Right lung (tissue), 5 donors: ENCODE results near the gene SRRM2. TPM values are rescaled to one million over a fixed set of nuclear protein-coding genes. Genes with fewer than 3 reads are reported as not detected.

ENCODE experiments used
- DNase-seq, 2 donors: peaks; one replicate each; pipeline ENCODE4 v3.0.0-alpha.2; 2013
- polyA plus RNA-seq, 5 donors: library from polyadenylated mRNA; unstranded; fragments of 120-200 nt; gene quantifications; one replicate each; pipeline versions ENCODE4 v1.2.1 to v1.2.3, GENCODE V29; 2013; ENCODE audit warnings: inconsistent platforms in 1 of 5, low replicate concordance in 1 of 5; ENCODE audit not compliant: insufficient read length in 5 of 5, insufficient read depth in 1 of 5

SRRM2 gene
- polyA plus RNA-seq, 5 donors, result 524 to 630 (median 557) TPM

DNA sequence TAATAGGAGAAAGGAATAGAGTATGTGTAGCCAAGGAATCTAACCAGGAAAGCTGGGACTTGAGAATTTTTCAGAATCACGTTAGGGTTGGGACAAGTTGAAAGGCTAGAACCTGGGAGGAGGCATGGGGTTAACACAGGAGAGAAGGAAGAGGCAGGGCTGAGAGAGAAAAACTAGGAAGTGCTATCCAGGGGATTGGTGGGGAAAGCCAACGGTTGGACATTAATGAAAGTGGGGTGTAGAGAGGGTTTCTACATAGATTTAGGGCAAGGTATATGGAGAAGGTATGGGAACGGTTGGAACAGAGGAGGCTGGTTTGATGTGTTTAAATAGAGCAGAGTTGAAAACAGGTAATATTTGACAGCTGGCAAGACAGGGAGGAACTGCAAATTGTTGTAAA lies 2.7 kb downstream of the SRRM2 start:
- DNase-seq, result no peak

DNA sequence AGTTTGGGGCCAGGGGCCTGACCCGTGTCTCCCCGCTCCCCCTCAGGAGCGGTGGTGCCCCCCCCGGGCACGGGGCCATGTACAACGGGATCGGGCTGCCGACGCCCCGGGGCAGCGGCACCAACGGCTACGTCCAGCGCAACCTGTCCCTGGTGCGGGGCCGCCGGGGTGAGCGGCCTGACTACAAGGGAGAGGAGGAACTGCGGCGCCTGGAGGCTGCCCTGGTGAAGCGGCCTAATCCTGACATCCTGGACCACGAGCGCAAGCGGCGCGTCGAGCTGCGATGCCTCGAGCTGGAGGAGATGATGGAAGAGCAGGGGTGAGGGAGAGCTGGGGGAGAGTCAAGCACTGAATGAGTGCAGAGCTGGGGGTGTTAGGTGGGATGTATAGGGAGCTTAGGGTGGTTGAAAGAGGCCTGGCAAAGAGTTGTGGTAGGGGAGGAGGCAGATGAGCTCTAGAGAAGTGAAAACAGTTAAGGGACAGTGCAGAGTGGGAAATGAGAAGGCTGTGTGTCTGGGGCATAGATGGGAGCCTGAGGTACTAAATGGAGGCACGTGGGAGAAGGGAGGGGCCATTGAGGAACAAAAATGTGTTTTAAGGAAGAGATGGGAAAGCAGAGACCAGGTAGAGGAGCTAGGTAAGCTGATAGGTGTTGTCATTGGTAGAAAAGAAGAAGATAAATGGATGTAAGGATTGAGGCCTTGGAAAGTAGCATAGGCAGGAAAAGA lies 4.0 kb downstream of the SRRM2 start:
- no peak for DNase-seq

DNA sequence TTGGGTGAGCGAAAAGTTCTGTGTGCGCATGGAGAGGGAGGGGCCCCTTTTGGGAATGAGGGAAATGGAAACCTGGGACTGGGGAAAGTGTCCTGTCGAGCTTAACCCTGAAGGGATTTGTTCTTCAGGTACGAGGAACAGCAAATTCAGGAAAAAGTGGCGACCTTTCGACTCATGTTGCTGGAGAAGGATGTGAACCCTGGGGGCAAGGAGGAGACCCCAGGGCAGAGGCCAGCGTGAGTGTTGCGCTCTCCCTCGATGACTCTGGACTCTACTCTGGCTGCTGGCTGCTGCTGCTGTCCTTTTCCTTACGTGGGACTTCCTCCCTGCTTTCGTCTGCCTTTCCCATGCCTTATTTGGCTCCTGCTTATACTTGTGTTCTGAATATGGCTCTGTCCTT lies 4.9 kb downstream of the SRRM2 start:
- no peak for DNase-seq

DNA sequence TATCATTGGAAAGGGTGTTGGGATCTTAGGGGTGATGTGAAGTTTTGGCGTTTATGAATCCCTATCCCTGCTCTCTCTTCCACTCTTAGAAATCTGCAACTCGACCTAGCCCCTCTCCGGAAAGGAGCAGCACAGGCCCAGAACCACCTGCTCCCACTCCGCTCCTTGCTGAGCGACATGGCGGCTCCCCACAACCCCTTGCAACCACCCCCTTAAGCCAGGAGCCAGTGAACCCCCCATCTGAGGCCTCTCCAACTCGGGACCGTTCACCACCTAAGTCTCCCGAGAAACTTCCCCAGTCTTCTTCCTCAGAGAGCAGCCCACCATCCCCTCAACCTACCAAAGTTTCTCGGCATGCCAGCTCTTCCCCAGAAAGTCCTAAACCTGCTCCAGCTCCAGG lies 9.0 kb downstream of the SRRM2 start:
- no peak for DNase-seq

DNA sequence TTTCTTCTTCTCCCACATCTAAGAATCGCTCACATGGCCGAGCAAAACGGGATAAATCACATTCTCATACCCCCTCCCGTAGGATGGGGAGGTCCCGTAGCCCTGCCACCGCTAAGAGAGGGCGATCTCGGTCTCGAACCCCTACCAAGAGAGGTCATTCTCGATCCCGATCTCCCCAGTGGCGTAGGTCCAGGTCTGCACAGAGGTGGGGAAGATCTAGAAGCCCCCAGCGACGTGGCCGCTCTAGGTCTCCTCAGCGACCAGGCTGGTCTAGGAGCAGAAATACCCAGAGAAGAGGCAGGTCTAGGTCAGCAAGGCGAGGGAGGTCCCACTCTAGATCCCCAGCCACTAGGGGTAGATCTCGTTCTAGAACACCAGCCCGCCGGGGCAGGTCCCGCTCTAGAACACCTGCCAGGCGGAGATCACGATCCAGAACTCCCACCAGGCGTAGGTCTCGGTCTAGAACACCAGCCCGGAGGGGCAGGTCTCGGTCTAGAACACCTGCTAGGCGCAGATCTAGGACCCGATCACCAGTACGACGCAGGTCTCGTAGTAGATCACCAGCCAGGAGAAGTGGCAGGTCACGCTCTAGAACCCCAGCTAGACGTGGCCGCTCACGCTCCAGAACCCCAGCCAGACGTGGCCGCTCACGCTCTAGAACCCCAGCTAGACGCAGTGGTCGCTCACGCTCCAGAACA lies 9.6 kb downstream of the SRRM2 start:
- DNase-seq, result no peak

DNA sequence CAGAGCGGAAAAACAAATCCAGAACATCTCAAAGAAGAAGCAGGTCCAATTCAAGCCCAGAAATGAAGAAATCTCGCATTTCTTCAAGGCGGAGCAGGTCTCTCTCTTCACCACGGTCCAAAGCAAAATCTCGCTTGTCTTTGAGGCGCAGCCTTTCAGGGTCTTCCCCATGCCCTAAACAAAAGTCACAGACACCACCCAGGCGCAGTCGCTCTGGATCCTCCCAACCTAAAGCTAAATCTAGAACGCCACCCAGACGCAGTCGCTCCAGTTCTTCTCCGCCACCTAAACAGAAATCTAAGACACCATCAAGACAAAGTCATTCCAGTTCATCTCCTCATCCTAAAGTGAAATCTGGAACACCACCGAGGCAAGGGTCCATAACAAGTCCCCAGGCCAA lies 10.3 kb downstream of the SRRM2 start:
- DNase-seq, result no peak

DNA sequence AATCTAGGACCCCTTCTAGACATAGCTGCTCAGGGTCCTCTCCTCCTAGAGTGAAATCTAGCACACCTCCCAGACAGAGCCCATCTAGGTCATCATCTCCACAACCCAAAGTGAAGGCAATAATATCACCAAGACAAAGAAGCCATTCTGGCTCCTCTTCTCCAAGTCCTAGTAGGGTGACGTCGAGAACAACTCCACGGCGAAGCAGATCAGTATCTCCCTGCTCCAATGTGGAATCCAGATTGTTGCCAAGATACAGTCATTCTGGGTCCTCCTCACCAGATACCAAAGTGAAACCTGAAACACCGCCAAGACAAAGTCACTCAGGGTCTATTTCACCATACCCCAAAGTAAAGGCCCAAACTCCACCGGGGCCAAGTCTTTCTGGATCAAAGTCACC lies 10.7 kb downstream of the SRRM2 start:
- DNase-seq, result no peak

DNA sequence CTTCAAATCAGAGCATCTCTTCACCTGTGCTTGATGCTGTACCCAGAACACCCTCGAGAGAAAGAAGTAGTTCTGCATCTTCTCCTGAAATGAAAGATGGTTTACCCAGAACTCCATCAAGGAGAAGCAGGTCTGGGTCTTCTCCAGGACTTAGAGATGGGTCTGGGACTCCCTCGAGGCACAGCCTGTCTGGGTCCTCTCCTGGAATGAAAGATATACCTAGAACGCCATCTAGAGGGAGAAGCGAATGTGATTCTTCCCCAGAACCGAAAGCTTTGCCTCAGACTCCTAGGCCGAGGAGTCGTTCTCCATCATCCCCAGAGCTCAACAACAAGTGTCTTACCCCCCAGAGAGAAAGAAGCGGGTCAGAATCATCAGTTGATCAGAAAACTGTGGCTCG lies 12.3 kb downstream of the SRRM2 start:
- DNase-seq, result no peak

DNA sequence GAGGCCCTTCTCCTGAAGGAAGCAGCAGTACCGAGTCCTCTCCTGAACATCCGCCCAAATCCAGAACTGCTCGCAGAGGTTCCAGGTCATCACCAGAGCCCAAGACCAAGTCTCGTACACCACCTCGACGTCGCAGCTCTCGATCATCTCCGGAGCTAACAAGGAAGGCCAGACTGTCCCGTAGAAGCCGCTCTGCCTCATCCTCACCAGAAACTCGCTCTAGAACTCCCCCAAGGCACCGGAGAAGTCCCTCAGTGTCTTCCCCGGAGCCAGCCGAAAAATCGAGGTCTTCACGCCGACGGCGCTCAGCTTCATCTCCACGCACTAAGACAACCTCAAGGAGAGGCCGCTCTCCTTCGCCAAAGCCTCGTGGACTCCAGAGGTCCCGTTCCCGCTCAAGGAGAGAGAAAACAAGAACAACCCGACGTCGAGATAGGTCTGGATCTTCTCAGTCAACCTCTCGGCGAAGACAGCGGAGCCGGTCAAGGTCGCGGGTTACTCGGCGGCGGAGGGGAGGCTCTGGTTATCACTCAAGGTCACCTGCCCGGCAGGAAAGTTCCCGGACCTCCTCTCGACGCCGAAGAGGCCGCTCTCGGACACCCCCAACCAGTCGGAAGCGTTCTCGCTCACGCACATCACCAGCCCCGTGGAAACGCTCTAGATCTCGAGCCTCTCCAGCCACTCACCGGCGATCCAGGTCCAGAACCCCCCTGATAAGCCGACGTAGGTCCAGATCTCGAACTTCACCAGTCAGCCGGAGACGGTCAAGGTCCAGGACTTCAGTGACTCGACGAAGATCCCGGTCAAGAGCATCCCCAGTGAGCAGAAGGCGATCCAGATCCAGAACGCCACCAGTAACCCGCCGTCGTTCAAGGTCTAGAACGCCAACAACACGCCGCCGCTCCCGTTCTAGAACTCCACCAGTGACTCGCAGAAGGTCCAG lies 13.3 kb downstream of the SRRM2 start:
- no peak for DNase-seq

DNA sequence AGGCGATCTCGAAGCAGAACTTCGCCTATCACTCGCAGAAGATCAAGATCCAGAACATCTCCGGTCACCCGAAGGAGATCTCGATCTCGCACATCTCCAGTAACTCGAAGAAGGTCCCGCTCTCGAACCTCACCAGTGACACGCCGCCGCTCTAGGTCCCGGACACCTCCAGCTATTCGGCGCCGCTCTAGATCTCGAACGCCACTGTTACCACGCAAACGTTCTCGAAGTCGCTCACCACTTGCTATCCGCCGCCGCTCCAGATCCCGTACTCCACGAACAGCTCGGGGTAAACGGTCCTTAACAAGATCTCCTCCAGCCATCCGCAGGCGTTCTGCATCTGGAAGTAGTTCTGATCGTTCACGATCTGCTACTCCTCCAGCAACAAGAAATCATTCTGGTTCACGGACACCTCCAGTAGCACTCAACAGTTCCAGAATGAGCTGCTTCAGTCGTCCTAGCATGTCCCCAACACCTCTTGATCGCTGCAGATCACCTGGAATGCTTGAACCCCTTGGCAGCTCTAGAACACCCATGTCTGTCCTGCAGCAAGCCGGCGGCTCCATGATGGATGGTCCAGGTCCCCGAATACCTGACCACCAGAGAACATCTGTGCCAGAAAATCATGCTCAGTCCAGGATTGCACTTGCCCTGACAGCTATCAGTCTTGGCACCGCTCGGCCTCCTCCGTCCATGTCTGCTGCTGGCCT lies 14.1 kb downstream of the SRRM2 start:
- no peak for DNase-seq

DNA sequence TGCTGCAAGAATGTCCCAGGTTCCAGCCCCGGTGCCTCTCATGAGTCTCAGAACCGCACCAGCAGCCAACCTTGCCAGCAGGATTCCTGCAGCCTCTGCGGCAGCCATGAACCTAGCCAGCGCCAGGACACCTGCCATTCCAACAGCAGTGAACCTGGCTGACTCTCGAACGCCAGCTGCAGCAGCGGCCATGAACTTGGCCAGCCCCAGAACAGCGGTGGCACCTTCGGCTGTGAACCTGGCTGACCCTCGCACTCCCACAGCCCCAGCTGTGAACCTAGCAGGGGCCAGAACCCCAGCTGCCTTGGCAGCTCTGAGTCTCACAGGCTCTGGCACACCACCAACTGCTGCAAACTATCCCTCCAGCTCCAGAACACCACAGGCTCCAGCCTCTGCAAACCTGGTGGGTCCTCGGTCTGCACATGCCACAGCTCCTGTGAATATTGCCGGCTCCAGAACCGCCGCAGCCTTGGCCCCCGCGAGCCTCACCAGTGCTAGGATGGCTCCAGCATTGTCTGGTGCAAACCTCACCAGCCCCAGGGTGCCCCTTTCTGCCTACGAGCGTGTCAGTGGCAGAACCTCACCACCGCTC lies 14.8 kb downstream of the SRRM2 start:
- DNase-seq, result no peak

DNA sequence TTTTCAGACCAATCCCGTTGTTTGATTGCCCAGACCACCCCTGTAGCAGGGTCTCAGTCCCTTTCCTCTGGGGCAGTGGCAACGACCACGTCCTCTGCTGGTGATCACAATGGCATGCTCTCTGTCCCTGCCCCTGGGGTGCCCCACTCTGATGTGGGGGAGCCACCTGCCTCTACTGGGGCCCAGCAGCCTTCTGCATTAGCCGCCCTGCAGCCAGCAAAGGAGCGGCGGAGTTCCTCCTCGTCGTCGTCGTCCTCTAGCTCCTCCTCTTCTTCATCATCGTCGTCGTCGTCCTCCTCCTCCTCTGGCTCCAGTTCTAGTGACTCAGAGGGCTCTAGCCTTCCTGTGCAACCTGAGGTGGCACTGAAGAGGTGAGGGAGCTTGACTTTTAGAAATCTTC lies 15.5 kb downstream of the SRRM2 start:
- no peak for DNase-seq

DNA sequence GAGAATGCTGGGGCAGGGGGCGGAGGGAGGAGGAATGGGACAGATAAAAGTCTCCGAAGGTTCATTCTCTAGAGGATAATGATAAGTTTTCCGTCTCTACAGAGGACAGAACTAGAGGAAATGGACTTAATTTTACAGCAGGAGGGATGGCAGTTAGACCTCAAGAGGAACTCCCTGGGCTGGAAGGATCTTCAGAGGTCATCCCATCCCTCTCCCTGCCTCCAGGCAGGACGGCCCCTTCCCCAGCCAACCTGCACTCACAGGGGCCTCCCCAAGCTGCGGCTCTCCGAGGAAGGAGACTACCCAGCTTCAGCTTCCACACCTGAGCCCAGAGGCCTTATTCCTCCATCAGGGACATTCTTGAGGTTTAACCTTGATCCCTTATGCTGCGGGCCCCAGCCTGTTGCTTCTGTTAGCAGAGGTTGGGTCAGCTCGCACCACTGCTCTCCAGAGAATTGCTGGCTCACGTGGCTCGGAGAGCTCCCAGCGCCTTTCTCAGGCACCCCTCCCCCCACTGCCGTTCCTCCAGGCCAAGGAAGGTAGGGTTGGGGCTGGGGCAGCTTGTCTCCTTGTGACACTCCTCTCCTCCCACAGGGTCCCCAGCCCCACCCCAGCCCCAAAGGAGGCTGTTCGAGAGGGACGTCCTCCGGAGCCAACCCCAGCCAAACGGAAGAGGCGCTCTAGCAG lies 16.1 kb downstream of the SRRM2 start:
- DNase-seq, result no peak

DNA sequence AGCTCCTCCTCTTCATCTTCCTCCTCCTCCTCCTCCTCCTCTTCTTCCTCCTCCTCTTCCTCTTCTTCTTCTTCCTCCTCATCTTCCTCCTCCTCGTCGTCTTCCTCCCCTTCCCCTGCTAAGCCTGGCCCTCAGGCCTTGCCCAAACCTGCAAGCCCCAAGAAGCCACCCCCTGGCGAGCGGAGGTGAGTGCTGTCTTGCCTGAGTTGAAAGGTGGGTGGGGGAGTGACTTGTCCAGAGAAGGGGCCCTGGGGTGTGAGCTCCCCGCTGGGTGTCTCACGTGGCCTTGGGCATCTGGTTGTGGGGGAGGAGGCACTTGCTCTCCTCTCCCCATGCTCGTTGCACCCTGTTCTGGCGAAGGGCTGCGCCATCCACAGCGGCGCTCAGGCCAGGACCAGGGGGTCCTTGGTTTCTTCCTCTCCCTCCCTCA lies 16.7 kb downstream of the SRRM2 start:
- no peak for DNase-seq

DNA sequence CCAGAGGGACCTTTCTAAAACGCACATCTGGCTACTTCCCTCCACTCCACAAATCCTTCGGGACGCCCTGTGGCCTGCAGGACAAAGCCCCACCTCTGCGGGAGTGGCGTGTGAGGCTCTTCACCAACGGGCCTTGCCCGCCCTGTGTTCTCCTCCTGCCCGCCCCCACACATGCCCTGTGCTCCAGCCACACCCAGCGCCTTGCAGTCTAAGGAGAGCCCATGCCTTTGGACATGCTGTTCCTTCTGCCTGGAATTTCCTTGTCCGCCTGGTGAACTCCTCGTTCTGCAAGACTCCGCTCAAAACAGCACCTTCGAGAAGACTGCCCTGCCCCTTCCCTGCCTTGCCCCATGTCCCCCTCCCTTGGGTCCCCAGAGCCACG lies 17.2 kb downstream of the SRRM2 start:
- DNase-seq, result no peak

DNA sequence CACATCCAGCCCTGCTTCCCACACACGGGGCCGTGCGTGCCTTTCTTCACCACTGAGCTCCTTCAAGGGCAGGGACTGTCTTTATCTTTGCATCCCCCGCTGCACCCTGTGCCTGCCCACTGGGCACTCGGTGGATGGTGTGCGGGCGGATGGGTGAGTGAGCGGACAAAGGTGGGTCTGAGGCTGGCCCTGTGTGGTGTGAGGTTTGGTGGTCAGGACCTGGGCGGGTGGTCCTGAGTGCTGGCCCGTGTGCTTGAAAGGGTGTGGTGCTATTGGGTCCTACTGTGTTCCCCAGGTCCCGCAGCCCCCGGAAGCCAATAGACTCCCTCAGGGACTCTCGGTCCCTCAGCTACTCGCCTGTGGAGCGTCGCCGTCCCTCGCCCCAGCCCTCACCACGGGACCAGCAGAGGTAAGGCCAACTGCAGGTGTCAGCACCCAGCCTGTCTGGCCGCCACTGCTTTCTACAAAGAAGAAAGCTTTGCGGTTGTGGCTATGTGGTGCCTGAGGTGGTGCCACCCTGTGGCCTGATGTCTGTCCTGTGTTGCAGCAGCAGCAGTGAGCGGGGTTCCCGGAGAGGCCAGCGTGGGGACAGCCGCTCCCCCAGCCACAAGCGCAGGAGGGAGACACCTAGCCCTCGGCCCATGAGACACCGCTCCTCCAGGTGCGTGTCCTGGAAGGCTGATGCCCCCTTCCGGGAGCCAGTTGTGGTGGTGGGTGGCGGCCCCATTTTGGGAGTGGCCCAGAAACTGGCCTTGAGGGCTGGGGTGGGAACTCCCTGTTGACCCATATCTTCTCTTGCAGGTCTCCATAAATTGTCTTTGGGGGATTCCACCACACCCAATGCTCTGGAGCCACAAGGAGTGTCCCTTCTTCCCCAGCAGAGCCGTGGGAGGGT lies 17.9 kb downstream of the SRRM2 start:
- DNase-seq, result no peak

DNA sequence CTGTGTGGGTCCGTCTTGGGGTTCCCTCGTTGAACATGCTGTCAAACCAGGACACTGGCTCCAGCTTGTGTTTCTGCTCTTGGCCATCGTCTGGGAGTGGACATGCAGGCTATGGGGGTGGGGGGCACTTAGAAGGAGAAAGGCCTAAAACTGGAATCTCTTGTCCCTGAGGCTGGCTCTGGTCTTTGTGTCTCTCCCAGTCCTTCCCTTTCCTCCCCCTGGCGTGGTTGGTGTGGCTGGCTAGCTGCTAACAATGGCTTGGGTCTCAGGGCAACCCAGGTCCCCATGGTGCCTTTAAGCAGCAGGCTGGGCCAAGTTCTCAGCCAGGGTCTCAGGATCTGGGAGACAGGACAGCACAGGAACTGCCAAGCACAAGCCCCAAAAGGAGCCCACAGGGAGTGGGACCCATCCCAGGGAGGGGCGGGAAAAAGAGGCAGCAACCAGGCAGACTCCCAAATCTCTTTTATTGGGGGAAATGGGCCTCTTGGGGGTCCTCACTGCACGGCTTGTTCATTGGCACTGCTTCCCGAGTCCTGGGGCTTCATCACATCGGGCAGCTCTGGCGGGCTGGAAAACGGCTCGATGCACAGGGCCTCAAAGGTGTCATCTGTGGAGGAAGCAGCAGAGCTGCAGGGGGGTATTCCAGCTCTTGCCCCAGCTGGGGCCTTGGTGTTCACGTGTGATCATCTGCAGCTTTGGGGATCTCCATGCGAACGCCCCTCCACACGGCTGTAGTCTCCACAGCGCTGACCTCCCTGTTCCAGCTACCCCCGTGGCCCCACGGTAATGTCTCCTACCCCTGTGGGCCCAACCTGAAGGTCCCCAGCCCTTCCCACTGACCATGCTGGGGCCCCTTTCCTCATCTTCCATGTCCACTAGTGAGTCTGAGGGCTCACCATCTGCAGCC lies 19.3 kb downstream of the SRRM2 start:
- DNase-seq, result no peak

DNA sequence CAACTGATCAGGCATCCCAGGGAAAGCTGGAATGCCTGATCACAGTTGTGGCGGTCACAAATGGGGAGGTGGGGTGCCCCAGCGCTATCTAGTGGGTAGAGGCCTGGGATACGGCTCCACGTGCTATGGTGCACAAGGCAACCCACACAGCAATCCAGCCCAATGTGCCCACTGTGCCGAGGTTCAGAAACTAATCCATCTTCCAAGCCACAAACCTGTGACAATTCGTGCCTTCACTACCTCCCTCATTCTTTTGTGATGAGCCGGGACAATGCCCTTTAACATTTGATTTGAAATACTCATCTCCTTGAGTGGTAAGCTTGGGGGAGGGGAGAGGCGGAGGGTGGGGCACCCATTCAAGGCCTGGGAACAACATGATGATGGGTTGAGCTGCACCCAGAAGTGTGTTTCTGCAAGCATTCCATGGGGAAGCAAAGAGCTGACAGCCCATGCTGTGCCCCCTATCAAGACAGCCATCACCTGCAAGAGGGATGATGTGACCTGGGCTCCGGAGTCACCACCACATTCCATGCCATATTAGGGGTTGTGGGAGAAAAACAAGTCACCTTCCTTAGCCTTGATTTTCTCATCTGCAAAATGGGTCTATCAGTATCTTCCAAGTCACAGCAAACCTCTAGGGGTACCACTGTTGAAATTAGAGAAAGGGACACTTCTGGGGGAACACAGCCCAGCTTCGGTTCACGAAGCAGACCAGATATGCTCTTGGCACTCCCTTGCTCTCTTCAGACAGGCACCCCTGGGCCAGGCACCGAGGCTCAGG lies 20.9 kb downstream of the SRRM2 start:
- no peak for DNase-seq
